Nephron (organoid): ENCODE measurements around the gene INPPL1.

Source experiments
- H3K27ac Mint-ChIP-seq, 3 experiments: 2 replicates each; pipeline ENCODE4 v1.8.0; 2020; ENCODE audit warnings: mixed read lengths in 3 of 3, mild to moderate bottlenecking in 2 of 3, moderate library complexity in 1 of 3
- H3K27me3 Mint-ChIP-seq: 2 replicates; pipeline ENCODE4 v1.8.0; 2021; ENCODE audit warnings: low read depth, mild to moderate bottlenecking, moderate library complexity, mixed read lengths
- H3K36me3 Mint-ChIP-seq: 2 replicates; pipeline ENCODE4 v1.8.0; 2020; ENCODE audit warnings: low read depth, mixed read lengths
- H3K4me1 Mint-ChIP-seq: 2 replicates; pipeline ENCODE4 v1.8.0; 2020; ENCODE audit warnings: mixed read lengths
- H3K4me3 Mint-ChIP-seq, 3 experiments: 2 replicates each; pipeline ENCODE4 v1.8.0; 2020; ENCODE audit warnings: mild to moderate bottlenecking in 3 of 3, mixed read lengths in 3 of 3, moderate library complexity in 2 of 3
- H3K9me3 Mint-ChIP-seq: 2 replicates; pipeline ENCODE4 v1.8.0; 2020; ENCODE audit warnings: mixed read lengths
- TF ChIP-seq, protein P1 (sequence below), 3 experiments: fragments of 200-600 bp; sonication (generic); IDR thresholded peaks; one replicate each; pipeline ENCODE4 v1.5.0; 2021; ENCODE audit warnings: antibody characterized with exemption in 3 of 3; ENCODE audit not compliant: unreplicated experiment in 3 of 3

The INPPL1 gene

DNA sequence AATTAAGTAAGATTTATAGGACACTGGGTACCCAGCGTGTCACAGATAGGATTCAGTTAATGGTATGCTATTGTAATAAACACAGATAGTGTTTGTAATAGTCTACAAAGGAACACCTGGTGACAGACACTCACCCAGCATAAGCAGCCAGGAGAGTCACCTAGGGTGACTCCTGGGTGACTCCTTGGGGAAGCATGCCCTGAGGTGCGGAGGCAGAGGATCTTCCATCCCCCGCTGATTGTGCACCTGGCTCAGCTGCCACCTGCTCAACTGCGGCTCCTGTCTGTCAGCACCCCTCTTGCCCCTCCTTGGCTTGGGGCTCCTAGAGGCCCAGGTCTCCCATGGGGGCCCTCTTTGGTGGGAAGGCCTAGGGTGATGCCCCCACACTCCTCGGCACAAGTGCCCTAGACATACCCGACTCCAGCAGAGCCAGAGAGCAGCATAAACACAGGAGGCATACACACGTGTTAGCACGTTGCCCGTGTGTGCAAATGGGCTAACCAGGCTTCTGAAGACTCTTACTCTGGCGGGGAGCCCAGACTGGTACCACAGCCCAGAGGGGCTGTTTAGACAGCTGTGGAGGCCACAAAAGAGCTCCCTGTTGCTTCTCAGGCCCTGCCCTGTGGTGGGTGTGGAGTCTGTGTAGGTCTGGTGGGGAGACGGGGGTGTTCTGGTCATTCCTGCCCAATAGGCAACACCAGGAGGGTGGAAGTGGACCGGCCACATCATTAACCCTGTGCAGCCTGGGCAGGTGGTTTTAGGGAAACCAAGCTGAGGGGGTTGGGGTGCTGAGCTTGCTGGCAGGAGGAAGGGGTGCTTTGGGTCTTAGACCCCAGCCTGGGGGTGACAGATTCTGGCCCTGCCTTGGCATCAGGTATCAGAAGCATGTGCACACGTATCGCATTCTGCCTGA, 3.0 kb downstream of the INPPL1 start:
- TF ChIP-seq, protein P1, sequence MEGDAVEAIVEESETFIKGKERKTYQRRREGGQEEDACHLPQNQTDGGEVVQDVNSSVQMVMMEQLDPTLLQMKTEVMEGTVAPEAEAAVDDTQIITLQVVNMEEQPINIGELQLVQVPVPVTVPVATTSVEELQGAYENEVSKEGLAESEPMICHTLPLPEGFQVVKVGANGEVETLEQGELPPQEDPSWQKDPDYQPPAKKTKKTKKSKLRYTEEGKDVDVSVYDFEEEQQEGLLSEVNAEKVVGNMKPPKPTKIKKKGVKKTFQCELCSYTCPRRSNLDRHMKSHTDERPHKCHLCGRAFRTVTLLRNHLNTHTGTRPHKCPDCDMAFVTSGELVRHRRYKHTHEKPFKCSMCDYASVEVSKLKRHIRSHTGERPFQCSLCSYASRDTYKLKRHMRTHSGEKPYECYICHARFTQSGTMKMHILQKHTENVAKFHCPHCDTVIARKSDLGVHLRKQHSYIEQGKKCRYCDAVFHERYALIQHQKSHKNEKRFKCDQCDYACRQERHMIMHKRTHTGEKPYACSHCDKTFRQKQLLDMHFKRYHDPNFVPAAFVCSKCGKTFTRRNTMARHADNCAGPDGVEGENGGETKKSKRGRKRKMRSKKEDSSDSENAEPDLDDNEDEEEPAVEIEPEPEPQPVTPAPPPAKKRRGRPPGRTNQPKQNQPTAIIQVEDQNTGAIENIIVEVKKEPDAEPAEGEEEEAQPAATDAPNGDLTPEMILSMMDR (IDR thresholded peaks at IDR 0.05; ENCODE audit: unreplicated experiment in 3 of 3) = no peak
- peak overlapping the region; percentile 93 to 97 (median 97) for H3K4me3 Mint-ChIP-seq
- H3K27ac Mint-ChIP-seq = peak overlapping the region; percentile 22 to 93 (median 93)
- H3K36me3 Mint-ChIP-seq = peaks cover 37% of the 10 kb centered on the region
- H3K9me3 Mint-ChIP-seq = no peaks in the 10 kb centered on the region
- no peaks in the 10 kb centered on the region for H3K27me3 Mint-ChIP-seq
- peaks cover 41% of the 10 kb centered on the region for H3K4me1 Mint-ChIP-seq

DNA sequence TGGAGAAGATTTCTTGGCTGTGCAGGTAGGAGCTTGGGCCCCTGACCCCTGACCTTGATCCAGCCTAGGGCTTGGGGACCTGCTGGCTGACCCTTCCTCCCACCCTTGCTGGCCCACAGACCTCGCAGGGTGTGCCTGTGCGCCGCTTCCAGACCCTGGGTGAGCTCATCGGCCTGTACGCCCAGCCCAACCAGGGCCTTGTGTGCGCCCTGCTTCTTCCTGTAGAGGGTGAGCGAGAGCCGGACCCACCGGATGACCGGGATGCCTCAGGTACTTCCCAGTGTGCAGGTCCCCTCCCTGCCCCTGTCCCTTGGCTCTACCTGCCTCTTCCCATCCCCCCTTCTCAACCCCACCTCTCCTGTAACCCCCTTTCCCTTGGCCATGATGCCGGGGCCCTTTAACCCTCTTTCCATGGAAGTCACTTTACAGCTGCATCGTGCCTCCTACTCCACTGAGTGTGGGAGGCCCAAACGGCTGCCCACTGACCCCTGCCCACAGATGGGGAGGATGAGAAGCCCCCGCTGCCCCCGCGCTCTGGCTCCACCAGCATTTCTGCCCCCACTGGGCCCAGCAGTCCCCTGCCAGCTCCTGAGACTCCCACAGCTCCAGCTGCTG, 3.8 kb downstream of the INPPL1 start:
- TF ChIP-seq, protein P1 (IDR thresholded peaks at IDR 0.05; ENCODE audit: unreplicated experiment in 3 of 3) = peak in 1 of 3 experiments; percentile 10
- Mint-ChIP-seq H3K27ac (no peak overlapping the region), H3K36me3 (peaks cover 42% of the 10 kb centered on the region), H3K9me3 (no peaks in the 10 kb centered on the region), H3K4me1 (peaks cover 36% of the 10 kb centered on the region), H3K4me3 (peak overlapping the region in 1 of 3 experiments; percentile 97), H3K27me3 (no peaks in the 10 kb centered on the region)

DNA sequence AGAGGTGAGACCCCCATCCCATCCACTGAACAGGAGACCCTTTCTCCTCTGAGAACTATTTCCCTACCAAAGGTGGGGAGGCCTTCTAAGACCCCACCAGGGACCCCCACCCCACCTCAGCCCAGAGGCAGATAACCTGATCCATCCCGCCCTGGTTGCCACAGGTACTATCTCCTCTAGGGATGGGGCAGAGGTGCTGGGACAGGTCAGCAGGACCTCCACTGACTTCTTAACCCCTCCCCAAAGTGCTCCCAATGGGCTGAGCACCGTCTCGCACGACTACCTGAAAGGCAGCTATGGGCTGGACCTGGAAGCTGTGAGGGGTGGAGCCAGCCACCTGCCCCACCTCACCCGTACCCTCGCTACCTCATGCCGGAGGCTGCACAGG, 4.3 kb downstream of the INPPL1 start:
- TF ChIP-seq, protein P1 (IDR thresholded peaks at IDR 0.05; ENCODE audit: unreplicated experiment in 3 of 3) = no peak
- H3K4me3 Mint-ChIP-seq = peak overlapping the region in 2 of 3 experiments; percentile 16 to 70
- no peak overlapping the region for H3K27ac Mint-ChIP-seq
- no peaks in the 10 kb centered on the region for H3K9me3 Mint-ChIP-seq
- peaks cover 47% of the 10 kb centered on the region for H3K36me3 Mint-ChIP-seq
- peaks cover 41% of the 10 kb centered on the region for H3K4me1 Mint-ChIP-seq
- no peaks in the 10 kb centered on the region for H3K27me3 Mint-ChIP-seq

GRCh38 chr11:72229336-72229924, 4.9 kb downstream of the INPPL1 start:
- Mint-ChIP-seq H3K27ac (no peak overlapping the region), H3K4me1 (peaks cover 46% of the 10 kb centered on the region), H3K36me3 (peaks cover 53% of the 10 kb centered on the region), H3K27me3 (no peaks in the 10 kb centered on the region), H3K4me3 (peak overlapping the region in 1 of 3 experiments; percentile 70), H3K9me3 (no peaks in the 10 kb centered on the region)
- TF ChIP-seq, protein P1 (IDR thresholded peaks at IDR 0.05; ENCODE audit: unreplicated experiment in 3 of 3) = no peak

GRCh38 chr11:72229925-72230763, 5.6 kb downstream of the INPPL1 start:
- H3K27me3 Mint-ChIP-seq = peaks cover 2% of the 10 kb centered on the region
- TF ChIP-seq, protein P1 (IDR thresholded peaks at IDR 0.05; ENCODE audit: unreplicated experiment in 3 of 3) = no peak
- H3K4me3 Mint-ChIP-seq = no peak overlapping the region
- peaks cover 52% of the 10 kb centered on the region for H3K4me1 Mint-ChIP-seq
- H3K36me3 Mint-ChIP-seq = peaks cover 60% of the 10 kb centered on the region
- no peak overlapping the region for H3K27ac Mint-ChIP-seq
- no peaks in the 10 kb centered on the region for H3K9me3 Mint-ChIP-seq
